Brain pericyte (primary cell): ENCODE results near the gene KCNK13.

Source experiments
- DNase-seq: peaks from one replicate; pipeline ENCODE4 v3.0.0-alpha.2; 2012; ENCODE audit warnings: low read depth, low spot score

The KCNK13 gene

DNA sequence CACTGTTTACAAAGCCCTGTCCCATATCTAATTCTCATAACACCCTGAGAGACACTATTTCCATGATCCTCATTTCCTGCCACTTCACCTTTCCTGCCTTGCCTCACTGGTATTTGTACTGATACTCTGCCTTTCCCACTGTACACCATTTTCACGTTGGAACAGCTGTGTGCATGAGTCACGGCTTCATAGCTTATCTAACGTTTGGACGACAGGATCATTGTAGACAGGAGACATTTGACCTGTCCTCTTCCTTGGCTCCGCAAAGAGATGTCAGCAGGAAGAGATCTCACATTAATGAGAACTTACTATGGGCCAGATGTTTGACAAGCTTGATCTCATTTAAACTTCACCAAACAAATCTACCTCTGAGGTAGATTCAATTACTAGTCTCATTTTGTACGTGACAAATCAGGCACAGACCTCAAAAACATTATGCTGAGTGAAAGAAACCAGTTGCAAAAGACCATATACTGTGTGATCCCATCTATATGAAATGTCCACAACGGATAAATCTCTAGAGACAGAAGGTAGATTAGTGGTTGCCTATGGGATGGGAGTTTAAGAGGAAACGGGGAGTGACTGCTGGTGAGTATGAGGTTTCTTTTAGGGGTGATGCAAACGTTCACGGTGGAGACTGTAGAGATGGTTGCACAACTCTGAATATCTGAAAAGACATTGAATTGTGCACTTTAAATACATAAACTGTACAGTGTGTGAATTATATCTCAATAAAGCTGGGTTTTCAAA lies 71.2 kb downstream of the KCNK13 start:
- no peak for DNase-seq

DNA sequence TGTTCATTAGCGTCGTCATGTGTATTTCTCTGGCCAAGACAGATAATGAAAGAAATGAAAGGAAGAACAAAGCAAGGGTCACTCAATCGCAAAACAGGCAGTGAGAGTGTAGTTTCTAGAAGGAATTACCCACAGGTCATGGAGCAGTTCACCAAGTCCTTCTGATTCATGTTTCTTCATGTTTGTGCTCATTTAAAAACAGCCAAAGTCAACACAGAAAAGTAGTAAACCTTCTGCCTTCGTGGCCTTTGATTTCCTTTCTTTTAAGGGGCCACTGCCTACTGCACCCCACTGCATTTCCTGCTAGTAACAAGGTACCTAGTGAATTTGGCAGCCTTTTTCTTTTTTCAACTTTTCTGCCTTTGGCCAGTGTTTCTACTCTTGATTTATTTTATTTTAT lies 75.1 kb downstream of the KCNK13 start:
- no peak for DNase-seq

DNA sequence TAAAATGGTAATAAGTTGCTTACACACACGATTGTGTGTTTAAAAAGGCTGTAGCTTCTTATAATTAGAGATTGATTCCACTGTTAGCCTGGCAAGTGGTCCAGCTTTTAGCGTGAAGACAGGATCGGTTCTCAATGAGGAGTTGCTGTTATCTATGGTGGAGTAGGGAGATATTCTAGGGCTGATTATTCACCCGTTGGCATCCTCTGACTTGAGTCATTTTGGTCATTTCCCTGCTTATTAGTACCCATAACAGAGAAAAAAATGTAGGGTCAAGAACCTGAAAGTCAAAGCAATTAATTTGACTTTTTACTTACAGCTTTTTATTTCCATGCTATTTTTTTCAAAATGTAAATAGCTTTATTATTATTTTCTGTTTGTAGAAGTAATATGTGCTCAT lies 76.0 kb downstream of the KCNK13 start:
- no peak for DNase-seq

DNA sequence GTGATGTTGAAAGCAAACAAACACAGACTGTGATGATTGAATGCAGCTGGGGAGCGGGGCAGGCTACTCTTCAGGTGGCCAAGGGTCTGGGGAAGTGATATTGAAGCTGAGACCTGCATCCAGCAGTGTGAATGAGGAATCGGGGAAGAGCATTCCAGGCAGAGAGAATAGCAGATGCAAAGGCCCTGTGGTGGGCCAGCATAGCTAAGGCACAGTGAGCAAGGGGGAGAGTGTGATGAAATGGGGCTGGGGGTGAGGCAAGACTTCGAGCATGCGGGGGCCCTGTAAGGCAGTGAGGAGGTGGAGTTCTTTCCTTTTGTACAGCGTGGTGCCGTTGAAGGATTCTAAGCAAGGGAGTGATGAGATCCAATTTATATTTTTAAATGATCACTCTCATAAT lies 77.4 kb downstream of the KCNK13 start:
- no peak for DNase-seq

DNA sequence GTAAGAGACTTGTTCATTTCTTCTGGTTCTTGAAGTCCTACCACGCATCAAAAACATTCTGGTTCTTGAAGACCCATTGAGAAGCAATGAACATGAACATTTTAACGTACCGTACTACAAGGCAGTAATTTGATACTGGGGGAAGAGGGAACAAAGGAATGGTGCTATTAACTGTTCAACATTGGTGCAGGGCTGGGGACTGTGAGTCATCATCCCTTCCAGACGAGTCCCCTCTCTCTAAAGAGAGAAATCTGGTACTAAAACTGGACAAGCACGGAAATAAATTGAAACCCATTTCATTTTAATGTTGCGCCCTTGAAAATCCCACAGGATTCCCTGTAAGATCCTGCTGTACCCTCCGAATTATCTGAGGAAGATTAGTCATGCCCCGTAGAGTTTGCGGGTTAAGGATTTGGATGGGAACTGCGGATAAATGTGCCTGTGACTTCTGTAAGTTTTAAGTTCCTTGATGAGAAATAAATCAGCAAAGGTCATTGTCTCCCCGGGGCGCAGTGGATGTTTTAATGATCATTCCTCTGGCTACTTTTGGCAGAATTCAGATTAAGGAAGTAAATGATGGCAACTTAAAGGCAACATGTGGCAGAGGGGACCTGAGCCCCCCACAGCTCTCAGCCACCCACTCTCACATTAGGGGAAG lies 78.6 kb downstream of the KCNK13 start:
- no peak for DNase-seq

DNA sequence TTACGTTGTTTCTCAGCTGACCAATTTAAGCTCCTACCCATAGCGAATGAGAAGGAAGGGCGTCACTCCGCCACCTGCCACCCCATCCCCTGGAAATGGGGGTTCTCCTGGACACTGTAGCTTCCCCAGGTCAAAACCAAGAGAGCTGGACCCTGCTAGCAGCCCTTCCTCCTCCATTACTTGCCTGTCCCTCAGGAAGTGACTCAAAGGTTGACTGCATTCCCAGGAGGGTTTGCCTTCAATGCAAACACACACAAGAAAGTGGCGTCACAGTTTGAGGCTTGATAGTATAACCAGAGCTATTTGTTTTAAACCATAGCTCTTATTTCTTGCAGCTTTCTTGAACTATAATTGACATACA lies 79.1 kb downstream of the KCNK13 start:
- no peak for DNase-seq

DNA sequence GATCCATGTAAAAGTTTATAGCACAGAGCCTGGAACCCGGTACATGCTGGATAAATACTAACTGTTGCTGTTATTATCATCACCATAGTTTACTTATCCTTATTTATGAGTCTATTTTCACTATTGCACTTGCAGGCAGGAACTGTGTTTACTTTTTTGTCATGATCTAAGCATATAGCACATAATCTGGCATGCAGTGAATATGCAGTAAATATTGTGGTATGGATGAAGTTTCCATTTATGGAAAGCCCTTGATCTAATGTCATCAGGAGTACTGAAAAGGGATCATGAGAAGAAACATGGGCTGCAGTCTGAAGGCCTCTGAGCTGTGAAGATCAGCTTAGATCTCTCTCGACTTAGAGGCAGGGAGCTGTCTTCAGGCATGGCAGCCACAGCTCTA lies 91.6 kb downstream of the KCNK13 start:
- DNase-seq: no peak

DNA sequence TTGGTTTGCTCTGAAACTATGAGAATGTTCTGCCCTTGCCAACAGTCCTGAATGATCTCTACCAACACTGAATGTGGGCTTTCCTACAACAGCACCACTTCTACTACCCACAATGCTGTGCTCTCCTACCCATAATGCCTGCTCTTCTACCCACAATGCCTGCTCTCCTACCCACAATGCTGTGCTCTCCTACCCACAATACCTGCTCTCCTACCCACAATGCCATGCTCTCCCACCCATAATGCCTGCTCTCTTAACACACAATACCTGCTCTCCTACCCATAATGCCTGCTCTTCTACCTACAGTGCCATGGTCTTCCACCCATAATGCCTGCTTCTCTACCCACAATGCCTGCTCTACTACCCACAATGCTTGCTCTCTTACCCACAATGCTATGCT lies 92.3 kb downstream of the KCNK13 start:
- DNase-seq: no peak

DNA sequence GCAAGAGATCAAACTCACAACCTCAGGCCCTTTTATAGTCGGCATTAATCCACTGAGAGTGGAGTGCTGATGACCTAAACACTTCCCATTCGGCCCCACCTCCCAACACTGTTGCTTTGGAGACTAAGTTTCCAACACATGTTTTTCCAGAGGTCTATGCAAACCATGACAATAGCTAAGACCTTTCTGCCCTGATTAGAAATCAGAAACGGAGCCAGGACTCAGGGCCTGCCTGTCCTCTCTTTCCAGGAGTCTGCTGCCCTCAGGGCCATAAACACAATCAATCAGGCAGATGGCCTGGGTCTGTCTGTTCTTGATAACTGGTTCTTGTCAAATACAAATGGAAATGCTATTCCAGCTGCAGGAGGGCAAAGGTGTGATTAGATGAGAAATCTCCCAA lies 97.4 kb downstream of the KCNK13 start:
- no peak for DNase-seq

DNA sequence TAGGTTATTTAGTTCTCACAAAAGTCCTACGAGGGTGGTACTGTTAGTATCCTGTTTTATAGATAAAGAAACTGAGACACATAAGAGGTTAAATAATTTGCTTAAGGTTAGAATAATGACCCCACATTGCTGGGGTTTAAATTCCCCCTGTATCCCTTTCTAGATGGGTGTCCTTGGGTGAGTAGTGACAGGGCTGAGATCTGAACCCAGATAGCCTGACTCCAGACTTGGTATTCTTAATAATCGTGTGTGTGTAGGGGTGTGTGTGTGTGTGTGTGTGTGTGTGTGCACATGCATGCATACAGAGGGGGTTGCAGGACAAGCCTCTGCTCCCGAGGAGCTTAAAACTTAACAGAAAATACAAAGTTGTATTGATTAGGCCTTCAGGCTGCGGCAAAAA lies 97.9 kb downstream of the KCNK13 start:
- no peak for DNase-seq

DNA sequence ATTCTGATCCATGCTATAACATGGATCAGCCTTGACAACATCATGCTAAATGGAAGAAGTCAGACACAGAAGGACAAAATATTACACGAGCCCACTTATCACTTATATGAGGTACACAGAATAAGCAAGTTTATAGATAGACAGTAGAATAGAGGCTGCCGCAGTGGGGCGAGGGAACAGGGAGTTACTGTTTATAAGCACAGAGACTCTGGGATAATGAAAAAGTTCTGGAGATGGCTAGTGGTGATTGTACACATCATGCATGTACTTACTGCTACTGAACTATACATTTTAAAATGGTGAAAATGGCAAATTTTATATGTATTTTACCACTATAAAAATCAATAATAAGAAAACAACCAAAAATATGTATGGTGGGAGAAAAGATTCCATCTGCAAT lies 99.3 kb downstream of the KCNK13 start:
- DNase-seq: no peak

DNA sequence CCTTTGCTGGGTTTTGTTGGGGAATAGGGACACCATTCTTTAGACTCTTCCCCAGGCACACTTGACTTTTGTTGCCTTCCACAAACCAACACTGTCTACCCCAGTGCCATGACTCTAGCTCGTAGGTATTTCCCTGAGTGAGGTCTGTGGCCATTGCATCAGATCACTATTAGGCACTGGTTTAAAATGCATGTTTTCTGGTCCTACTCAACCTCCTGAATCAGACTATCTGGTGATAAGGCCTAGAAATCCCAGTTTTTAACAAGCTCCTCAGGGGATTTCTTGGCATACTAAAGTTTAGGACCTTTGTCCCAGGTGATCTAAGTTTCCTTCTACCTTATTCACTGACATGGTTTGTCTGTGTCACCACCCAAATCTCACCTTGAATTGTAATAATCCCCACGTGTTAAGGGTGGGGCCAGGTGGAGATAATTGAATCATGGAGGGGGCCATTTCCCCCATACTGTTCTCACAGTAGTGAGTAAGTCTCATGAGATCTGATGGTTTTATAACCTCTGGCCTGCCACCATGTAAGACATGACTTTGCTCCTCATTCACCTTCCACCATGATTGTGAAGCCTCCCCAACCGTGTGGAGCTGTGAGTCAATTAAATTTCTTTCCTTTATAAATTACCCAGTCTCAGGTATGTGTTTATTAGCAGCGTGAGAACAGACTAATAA lies 106.8 kb downstream of the KCNK13 start:
- DNase-seq: no peak

DNA sequence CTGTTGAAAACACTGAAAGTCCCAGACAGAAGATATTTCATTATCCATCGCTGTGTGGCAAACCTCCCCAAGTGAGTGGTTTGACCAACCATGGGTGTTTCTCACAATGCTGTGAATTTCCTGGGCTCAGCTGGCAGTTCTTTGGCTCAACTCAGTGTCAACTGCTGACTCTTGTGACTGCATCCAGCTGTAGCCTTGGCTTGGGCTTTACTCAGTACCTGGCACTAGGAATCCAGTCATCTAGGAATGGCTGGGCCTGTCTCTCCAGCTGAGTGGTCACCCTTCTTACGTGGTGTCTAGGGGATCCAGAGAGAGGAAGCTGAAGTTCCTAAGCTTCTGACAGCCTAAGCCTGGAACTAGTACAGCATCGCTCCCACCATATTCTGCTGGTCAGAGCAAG lies 113.8 kb downstream of the KCNK13 start:
- DNase-seq: no peak

DNA sequence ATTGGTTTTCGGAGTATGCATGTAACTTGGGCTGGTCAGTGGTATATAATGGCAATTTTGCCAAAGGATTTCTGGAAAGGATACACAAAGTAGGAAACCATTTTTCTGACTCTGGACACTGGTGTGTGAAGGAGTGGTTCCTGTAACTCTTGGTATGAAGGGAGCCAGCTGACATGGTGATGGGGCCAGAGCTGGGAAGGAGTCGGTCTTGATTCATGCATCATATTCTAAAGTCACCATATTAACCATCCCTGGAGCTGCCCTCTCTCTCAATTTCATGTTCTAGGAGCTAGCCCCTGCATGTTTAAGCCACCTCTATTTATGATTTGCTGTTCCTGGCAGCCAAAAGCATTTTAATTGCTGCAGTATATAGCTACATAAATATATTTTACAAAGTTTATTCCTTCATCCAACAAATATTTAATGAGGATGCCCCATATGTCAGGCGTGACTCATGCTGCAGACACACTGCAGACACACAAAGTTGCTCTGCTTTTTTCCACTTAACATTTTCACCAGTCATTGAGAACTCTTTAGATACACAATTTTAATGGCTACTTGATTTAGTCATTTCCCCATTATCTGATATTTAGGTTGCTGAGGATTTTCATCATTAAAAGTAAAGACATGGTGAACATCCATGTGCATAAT lies 115.9 kb downstream of the KCNK13 start:
- DNase-seq: no peak

DNA sequence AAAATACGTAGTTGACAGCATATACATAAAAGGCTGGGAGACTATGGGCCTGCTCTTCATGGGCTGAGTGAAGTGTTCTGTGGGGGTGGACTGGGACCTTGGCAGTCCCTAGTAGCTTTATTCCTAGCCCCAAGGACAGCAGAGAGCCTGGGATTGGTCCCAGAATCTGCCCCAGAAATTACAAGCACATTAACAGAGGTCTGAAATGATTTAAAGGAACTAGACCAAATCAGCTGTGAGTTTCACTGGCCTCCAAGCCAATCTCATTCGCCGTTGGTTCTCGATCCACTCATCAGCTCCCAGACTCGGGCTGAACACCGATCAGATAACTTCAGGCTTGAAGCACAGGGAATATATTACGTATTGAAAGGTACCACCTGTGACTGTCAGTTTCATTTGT lies 117.6 kb downstream of the KCNK13 start:
- no peak for DNase-seq

DNA sequence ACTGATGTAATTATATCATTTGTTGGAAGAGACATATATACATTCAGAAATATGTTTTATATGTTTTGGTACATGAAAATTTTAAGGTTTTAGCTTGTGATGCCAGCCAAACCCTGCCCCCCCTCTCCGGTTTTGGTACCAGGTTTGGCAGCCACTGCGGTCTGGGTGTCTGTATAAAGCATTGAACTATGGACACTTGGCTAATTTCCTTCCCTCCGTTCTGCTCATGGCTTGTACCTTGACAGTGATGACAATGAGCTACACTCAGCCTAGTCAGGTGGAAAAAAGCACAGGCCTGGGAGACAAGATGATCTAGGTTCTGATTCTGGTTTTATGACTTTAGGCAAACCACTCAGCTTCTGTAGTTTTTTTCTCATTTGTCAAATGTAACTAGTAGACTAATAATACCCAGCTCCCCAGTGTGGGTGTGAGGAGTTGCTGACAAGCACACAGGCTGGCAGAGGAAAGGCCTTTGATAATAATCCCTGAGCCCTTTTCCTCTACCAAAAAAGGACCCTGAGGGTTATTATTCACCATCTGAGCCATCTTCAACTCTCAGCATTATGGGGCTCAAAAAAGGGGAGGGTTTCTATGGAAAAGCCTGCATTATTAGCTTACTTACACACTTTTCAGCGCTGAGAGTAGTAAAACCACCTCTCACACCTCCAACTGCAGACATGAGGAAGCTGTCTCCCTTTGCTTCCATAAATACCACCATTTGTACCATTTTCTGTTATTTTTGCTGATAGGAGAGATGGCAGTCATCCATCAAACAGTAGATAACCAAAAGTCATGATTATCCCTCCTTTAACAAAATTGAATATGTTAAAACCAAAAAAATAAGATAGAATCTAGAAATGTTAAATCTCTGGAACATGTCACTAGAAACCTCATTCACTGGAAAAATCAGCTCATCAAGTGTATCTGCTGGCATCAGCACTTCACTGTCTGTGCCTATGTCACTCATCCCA lies 118.3 kb downstream of the KCNK13 start:
- DNase-seq: no peak

DNA sequence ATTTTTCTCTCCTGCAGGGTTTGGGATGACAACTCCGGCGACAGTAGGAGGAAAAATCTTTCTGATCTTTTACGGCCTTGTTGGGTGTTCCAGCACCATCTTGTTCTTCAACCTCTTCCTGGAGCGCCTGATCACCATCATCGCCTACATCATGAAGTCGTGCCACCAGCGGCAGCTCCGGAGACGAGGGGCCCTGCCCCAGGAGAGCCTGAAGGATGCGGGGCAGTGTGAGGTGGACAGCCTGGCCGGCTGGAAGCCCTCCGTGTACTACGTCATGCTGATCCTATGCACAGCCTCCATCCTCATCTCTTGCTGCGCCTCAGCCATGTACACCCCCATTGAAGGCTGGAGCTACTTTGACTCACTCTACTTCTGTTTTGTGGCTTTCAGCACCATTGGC lies 122.3 kb downstream of the KCNK13 start:
- no peak for DNase-seq

DNA sequence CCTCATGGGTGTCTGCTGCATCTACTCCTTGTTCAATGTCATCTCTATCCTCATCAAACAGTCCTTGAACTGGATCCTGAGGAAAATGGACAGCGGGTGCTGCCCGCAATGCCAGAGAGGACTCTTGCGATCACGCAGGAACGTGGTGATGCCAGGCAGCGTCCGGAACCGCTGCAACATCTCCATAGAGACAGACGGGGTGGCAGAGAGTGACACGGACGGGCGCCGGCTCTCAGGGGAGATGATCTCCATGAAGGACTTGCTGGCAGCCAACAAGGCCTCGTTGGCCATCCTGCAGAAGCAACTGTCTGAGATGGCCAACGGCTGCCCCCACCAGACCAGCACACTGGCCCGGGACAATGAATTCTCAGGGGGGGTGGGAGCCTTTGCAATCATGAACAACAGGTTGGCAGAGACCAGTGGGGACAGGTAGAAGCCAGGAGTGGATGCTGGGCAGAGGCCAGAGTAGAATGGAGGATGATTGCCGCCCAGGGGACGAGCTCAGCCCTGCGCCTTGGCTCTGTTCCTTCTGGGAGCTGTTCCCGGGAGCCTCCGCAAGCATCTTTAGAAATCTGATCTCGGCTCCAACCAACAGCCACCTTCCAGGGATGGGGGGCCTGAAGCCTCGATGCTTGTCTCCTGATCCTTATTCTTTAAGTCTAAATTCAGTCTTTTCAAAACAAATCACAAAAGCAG lies 122.9 kb downstream of the KCNK13 start:
- no peak for DNase-seq

DNA sequence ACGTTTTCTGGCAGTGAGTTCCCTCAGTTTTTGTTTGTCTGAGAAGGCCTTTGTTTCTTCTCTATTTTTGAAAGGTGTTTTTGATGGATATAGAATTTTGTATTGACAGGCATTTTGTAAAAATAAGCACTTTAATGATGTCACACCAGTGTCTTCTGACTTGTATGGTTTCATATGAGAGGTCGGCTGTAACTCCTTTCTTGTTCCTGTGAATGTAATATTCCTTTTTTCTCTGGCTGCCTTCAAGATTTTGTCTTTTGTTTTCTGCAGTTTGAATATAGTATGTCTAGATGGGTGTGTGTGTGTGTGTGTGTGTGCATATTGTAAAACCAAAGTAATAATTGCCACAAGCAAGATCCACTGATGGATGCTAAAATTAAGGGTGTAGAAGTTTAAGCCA lies 126.8 kb downstream of the KCNK13 start:
- no peak for DNase-seq

DNA sequence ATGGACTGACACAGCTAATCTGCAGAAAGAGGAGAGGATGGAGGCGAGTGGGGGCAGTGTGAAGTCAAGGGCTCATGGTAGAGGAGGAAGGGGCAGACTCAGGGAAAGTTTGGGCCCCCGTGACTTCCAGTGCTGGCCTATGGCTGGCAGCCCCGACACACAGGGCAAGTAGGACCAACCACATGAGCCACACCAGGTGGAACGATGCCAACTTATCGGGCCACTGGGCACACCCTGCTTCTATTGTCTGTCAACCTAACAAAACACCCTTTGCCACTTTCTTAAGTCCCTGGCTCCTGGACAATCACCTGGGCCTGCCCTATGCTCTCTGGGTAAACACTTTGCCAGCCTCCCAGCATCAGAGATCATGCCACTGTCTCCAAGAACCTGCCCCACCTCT lies 129.4 kb downstream of the KCNK13 start:
- DNase-seq: no peak

DNA sequence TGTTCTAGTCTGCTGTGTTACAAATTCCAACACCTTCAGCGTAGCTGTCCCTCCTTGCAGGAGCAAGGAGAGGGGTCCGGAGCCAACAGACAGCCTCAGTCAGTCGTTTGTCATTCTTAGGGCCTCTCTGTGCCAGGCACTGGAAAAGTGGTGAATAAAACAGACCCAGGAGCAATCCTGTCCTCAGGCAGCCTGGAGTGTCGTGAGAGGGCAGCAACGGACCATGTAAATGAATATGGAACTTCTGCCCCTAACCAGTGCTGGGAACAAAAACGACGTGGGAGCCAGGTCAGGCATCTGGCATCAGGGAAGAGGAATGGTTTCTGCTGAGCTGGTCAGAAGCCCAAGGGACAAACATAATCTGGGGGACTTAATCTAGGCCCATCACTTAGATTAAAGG lies 129.8 kb downstream of the KCNK13 start:
- DNase-seq: no peak
